Panc1 (cell line): Measurements from ENCODE around the gene RPL18. TPM values are rescaled to one million over a fixed set of nuclear protein-coding genes. Genes with fewer than 3 reads are reported as not detected.
A peak's percentile ranks its signal among the peaks of the same experiment; 100 is the strongest.

Experiments used
- ATAC-seq: fragments of 200-7000 bp; cut with Tn5 transposase; 2 replicates; pipeline ENCODE4 v1.9.1; 2020; ENCODE audit warnings: mild to moderate bottlenecking, moderate library complexity
- BruUV-seq: library from RNA; stranded (reverse); fragments of 400-500 nt; replicated peaks from 2 replicates; lab custom pipeline; 2021; lab: Mats Ljungman, UMichigan
- CTCF ChIA-PET: fragments of 300-600 bp; sonication (Branson Sonifier 250); formaldehyde crosslinking; loops from one replicate; lab custom pipeline; 2022; ENCODE audit warnings: antibody characterized with exemption; lab: Charles Lee
- POLR2A ChIA-PET: fragments of 300-600 bp; sonication (Branson Sonifier 250); formaldehyde crosslinking; loops from one replicate; lab custom pipeline; 2022; ENCODE audit warnings: antibody characterized with exemption; lab: Charles Lee
- DNase-seq: peaks from one replicate; pipeline ENCODE4 v3.0.0-alpha.2; 2010; ENCODE audit warnings: low read depth, low spot score
- H3K27ac ChIP-seq: 2 replicates; pipeline ENCODE4 v1.5.1; 2011; ENCODE audit warnings: mild to moderate bottlenecking, low read length, inconsistent platforms
- H3K27me3 ChIP-seq: fragments of 200-500 bp; sonication (Bioruptor generic); 2 replicates; pipeline ENCODE4 v1.6.0; 2014; ENCODE audit warnings: low read length, inconsistent platforms; ENCODE audit not compliant: control insufficient read depth, insufficient read depth
- H3K36me3 ChIP-seq: fragments of 200-500 bp; sonication (Bioruptor generic); 2 replicates; pipeline ENCODE4 v1.5.1; 2014; ENCODE audit warnings: inconsistent platforms, mild to moderate bottlenecking, low read length, moderate library complexity; ENCODE audit not compliant: control insufficient read depth, insufficient read depth
- H3K4me1 ChIP-seq: 2 replicates; pipeline ENCODE4 v1.5.1; 2011; ENCODE audit warnings: inconsistent platforms, mild to moderate bottlenecking, low read length, moderate library complexity; ENCODE audit not compliant: control insufficient read depth, insufficient read depth
- H3K4me3 ChIP-seq, 2 experiments: 2 replicates each; pipeline ENCODE4 v1.5.1; 2011 to 2012; ENCODE audit warnings: low read depth in 2 of 2, low read length in 2 of 2, mild to moderate bottlenecking in 2 of 2, inconsistent platforms in 1 of 2, moderate library complexity in 1 of 2
- H3K9me3 ChIP-seq: fragments of 200-500 bp; sonication (Bioruptor generic); 2 replicates; pipeline ENCODE4 v1.5.1; 2014; ENCODE audit warnings: low read depth, mild to moderate bottlenecking, inconsistent platforms, low read length, moderate library complexity; ENCODE audit not compliant: control insufficient read depth, insufficient read depth
- CTCF ChIP-seq: fragments of 450-650 bp; IDR thresholded peaks from 2 replicates; pipeline ENCODE4 v1.5.1; 2017; ENCODE audit warnings: mild to moderate bottlenecking
- POLR2AphosphoS5 ChIP-seq: IDR thresholded peaks from 2 replicates; pipeline ENCODE4 v1.6.1; 2012; ENCODE audit warnings: mild to moderate bottlenecking, low read depth, low read length, moderate library complexity
- REST ChIP-seq, 2 experiments: IDR thresholded peaks; 2 replicates each; pipeline ENCODE4 v1.6.1; 2011 to 2012; ENCODE audit warnings: low read depth in 2 of 2, control low read depth in 1 of 2, low read length in 1 of 2, mild to moderate bottlenecking in 1 of 2, moderate library complexity in 1 of 2; ENCODE audit not compliant: insufficient read depth in 1 of 2
- SIN3A ChIP-seq: IDR thresholded peaks from 2 replicates; pipeline ENCODE4 v1.6.1; 2012; ENCODE audit warnings: low read depth, mild to moderate bottlenecking, low read length, moderate library complexity, borderline replicate concordance; ENCODE audit not compliant: insufficient read depth
- TCF7L2 ChIP-seq: IDR thresholded peaks from 2 replicates; pipeline ENCODE4 v1.6.1; 2011; ENCODE audit warnings: mild to moderate bottlenecking, low read depth, low read length, inconsistent platforms
- in situ Hi-C: cut with HindIII; loops from 2 replicates; pipeline ENCODE4 v1.10.0; 2016; ENCODE audit warnings: low sequenced_read_pairs, low pct_unique_long_range_greater_than_20kb
- intact Hi-C: fragments of 100-400 bp; cut with micrococcal nuclease; formaldehyde crosslinking; loops from one replicate; pipeline ENCODE4 v1.10.0; 2022; ENCODE audit not compliant: unreplicated experiment
- total RNA-seq: library from RNA; stranded (reverse); gene quantifications from one replicate; pipeline ENCODE4 v1.2.1, GENCODE V29; 2021; ENCODE audit not compliant: unreplicated experiment

RPL18 gene
- total RNA-seq, 1 experiment from 2014 or later, result 670 TPM

GRCh38 chr19:48624067-48624594 lies 5.2 kb upstream of the RPL18 start:
- H3K4me3 ChIP-seq, result peak overlapping the region; percentile 37 to 39
- POLR2A ChIA-PET, result interaction anchor here (0.5 to 0.7 kb wide), 3 partner anchors 21 to 149 kb away, joined by 3 to 6 read pairs (median 5); no protein-coding TSS in a partner anchor
- H3K4me1 ChIP-seq, result peaks cover 8% of the 10 kb centered on the region
- ATAC-seq (peak; percentile 90), DNase-seq (no peak)
- CTCF ChIA-PET, result no interaction called here
- H3K27me3 ChIP-seq, result no peaks in the 10 kb centered on the region
- intact Hi-C loops, result no loop called here
- in situ Hi-C loops, result no loop called here
- no peaks in the 10 kb centered on the region for H3K36me3 ChIP-seq
- TF ChIP-seq POLR2AphosphoS5 (no peak), CTCF (no peak), REST (IDR thresholded peaks at IDR 0.05; ENCODE audit: insufficient read depth in 1 of 2, low read depth in 2 of 2, low read length in 1 of 2) (no peak), SIN3A (no peak), TCF7L2 (no peak)
- H3K27ac ChIP-seq, result peak overlapping the region; percentile 82
- H3K9me3 ChIP-seq, result no peaks in the 10 kb centered on the region
- no TSS peak for BruUV-seq

GRCh38 chr19:48623556-48624066 lies 4.6 kb upstream of the RPL18 start:
- H3K4me1 ChIP-seq, result peaks cover 8% of the 10 kb centered on the region
- in situ Hi-C loops (no loop called here), intact Hi-C loops (no loop called here)
- H3K36me3 ChIP-seq, result peaks cover 4% of the 10 kb centered on the region; the same call in 1 of the 2 replicates
- DNase-seq (no peak), ATAC-seq (no peak)
- ChIA-PET POLR2A (interaction anchor here (0.5 to 0.7 kb wide), 3 partner anchors 21 to 148 kb away, joined by 3 to 6 read pairs (median 5); no protein-coding TSS in a partner anchor), CTCF (no interaction called here)
- H3K9me3 ChIP-seq, result no peaks in the 10 kb centered on the region
- TF ChIP-seq POLR2AphosphoS5, result no peak
- TF ChIP-seq CTCF, result no peak
- no peak for TF ChIP-seq SIN3A
- TF ChIP-seq REST (IDR thresholded peaks at IDR 0.05; ENCODE audit: insufficient read depth in 1 of 2, low read depth in 2 of 2, low read length in 1 of 2), result no peak
- TF ChIP-seq TCF7L2, result no peak
- peak overlapping the region; percentile 82 for H3K27ac ChIP-seq
- no peaks in the 10 kb centered on the region for H3K27me3 ChIP-seq
- peak overlapping the region; percentile 11 to 39; a peak in 3 of 4 replicates for H3K4me3 ChIP-seq
- no TSS peak for BruUV-seq
